Suprapubic skin (tissue), 4 donors: ENCODE results near the gene SPSB3. TPM values are rescaled to one million over a fixed set of nuclear protein-coding genes. Genes with fewer than 3 reads are reported as not detected.

Experiments
- DNase-seq, 2 donors: peaks; one replicate each; pipeline ENCODE4 v3.0.0-alpha.2; 2019; ENCODE audit warnings: low spot score in 2 of 2
- H3K27ac ChIP-seq: fragments of 200-600 bp; sonication (generic); one replicate; pipeline ENCODE4 v1.5.1; 2019
- H3K27me3 ChIP-seq: fragments of 200-600 bp; sonication (generic); one replicate; pipeline ENCODE4 v1.5.1; 2019
- H3K36me3 ChIP-seq: fragments of 200-600 bp; sonication (generic); one replicate; pipeline ENCODE4 v1.5.1; 2019
- H3K4me1 ChIP-seq: fragments of 200-600 bp; sonication (generic); one replicate; pipeline ENCODE4 v1.5.1; 2019
- H3K4me3 ChIP-seq: fragments of 200-600 bp; sonication (generic); one replicate; pipeline ENCODE4 v1.5.1; 2019; ENCODE audit warnings: mild to moderate bottlenecking
- H3K9me3 ChIP-seq: fragments of 200-600 bp; sonication (generic); one replicate; pipeline ENCODE4 v1.5.1; 2019
- EP300 ChIP-seq: sonication (generic); formaldehyde crosslinking; IDR thresholded peaks from one replicate; pipeline ENCODE4 v1.6.1; 2017; ENCODE audit warnings: antibody characterized with exemption
- POLR2A ChIP-seq, 2 donors: fragments of 450-650 bp; IDR thresholded peaks; one replicate each; pipeline ENCODE4 v1.6.1; 2017; ENCODE audit warnings: antibody characterized with exemption in 2 of 2, mild to moderate bottlenecking in 2 of 2, moderate library complexity in 2 of 2
- POLR2AphosphoS5 ChIP-seq, 3 donors: sonication (generic); formaldehyde crosslinking; IDR thresholded peaks; one replicate each; pipeline ENCODE4 v1.6.1; 2017; ENCODE audit warnings: antibody characterized with exemption in 3 of 3
- WGBS: methylation state at CpG from one replicate; pipeline ENCODE4 v1.1.5; 2018; 5-methylcytosine and 5-hydroxymethylcytosine counted together
- total RNA-seq, 4 donors: library from RNA; depleted of rRNA; stranded (reverse); fragments of >200 nt; gene quantifications; one replicate each; pipeline ENCODE4 v1.1.0, GENCODE V29; 2016
- TF ChIP-seq, protein P1 (sequence below), 2 donors: fragments of 200-600 bp in 1 of 2; fragments of 450-650 bp in 1 of 2; sonication (generic) in 1 of 2; IDR thresholded peaks; one replicate each; pipeline ENCODE4 v1.5.1; 2016 to 2019; ENCODE audit warnings: antibody characterized with exemption in 2 of 2, mild to moderate bottlenecking in 1 of 2, moderate library complexity in 1 of 2

SPSB3 gene
- total RNA-seq, 4 donors from 2014 or later = 124 to 205 (median 156) TPM

- no peaks in the 10 kb centered on the region for H3K27me3 ChIP-seq
- no peak for DNase-seq
- peaks cover 50% of the 10 kb centered on the region for H3K36me3 ChIP-seq
- no peak overlapping the region for H3K4me3 ChIP-seq
- 71% methylated on average over 9 of the region's 34 CpGs for WGBS
- no peak overlapping the region for H3K27ac ChIP-seq
- no peaks in the 10 kb centered on the region for H3K9me3 ChIP-seq
- TF ChIP-seq POLR2AphosphoS5 (IDR thresholded peaks at IDR 0.05) (no peak), POLR2A (IDR thresholded peaks at IDR 0.05) (no peak), EP300 (no peak)
- TF ChIP-seq, protein P1, sequence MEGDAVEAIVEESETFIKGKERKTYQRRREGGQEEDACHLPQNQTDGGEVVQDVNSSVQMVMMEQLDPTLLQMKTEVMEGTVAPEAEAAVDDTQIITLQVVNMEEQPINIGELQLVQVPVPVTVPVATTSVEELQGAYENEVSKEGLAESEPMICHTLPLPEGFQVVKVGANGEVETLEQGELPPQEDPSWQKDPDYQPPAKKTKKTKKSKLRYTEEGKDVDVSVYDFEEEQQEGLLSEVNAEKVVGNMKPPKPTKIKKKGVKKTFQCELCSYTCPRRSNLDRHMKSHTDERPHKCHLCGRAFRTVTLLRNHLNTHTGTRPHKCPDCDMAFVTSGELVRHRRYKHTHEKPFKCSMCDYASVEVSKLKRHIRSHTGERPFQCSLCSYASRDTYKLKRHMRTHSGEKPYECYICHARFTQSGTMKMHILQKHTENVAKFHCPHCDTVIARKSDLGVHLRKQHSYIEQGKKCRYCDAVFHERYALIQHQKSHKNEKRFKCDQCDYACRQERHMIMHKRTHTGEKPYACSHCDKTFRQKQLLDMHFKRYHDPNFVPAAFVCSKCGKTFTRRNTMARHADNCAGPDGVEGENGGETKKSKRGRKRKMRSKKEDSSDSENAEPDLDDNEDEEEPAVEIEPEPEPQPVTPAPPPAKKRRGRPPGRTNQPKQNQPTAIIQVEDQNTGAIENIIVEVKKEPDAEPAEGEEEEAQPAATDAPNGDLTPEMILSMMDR (IDR thresholded peaks at IDR 0.05) = no peak
- peaks cover 36% of the 10 kb centered on the region for H3K4me1 ChIP-seq
Measured at GRCh38 chr16:1778200-1779179, 3.9 kb downstream of the SPSB3 start.

DNA sequence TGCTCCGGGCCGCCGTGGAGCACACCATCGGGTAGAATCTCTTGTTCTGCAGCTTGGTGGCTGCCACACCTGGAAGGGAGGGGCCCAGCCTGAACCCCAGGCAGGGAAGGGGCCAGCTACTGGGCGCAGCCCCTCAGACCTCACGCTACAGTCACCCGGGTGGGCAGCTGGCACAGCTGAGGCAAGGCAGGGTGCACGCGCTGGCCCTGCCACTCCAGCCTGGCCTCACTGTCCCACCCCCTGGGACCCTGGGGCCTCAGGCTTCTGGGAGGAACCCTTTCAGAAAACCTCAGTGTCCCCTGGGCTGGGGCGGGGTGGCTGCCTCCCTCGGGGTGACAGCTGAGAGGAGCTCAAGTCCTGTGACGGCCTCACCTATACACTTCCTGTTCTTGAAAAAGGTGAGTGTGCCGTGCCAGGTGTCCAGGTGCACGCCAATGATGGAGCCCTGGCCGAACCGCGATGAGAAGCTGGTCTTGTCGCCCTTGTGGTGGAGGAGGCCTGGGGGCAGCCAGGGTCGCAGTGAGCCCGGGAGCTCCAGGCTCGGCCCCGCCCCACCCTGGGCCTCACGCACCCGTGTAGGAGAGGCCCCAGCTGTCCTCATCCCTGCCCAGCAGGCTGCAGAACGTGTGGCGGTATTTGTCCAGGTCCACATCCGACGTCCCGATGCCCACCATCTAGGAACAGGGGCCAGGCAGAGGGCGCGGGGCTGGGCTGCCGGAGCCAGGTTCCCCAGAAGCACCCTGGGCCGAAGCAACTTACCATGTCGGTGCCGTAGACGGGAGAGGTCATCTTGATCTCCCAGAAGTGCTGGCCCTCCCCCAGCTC is 4.8 kb downstream of the SPSB3 start:
- Histone ChIP-seq H3K9me3 (no peaks in the 10 kb centered on the region), H3K4me3 (no peak overlapping the region), H3K27ac (no peak overlapping the region), H3K27me3 (no peaks in the 10 kb centered on the region), H3K36me3 (peaks cover 50% of the 10 kb centered on the region), H3K4me1 (peaks cover 34% of the 10 kb centered on the region)
- TF ChIP-seq POLR2A (IDR thresholded peaks at IDR 0.05) = no peak
- no peak for TF ChIP-seq EP300
- TF ChIP-seq, protein P1 (IDR thresholded peaks at IDR 0.05) = no peak
- TF ChIP-seq POLR2AphosphoS5 (IDR thresholded peaks at IDR 0.05) = no peak
- no peak for DNase-seq
- WGBS = 81% methylated on average over 12 of the region's 36 CpGs

GRCh38 chr16:1776991-1777374 is 5.4 kb downstream of the SPSB3 start:
- no peak for DNase-seq
- Histone ChIP-seq H3K27me3 (no peaks in the 10 kb centered on the region), H3K27ac (no peak overlapping the region), H3K36me3 (peaks cover 50% of the 10 kb centered on the region), H3K4me1 (peaks cover 39% of the 10 kb centered on the region), H3K4me3 (no peak overlapping the region), H3K9me3 (no peaks in the 10 kb centered on the region)
- WGBS = 81% methylated on average over 16 of the region's 22 CpGs
- TF ChIP-seq, protein P1 (IDR thresholded peaks at IDR 0.05) = no peak

GRCh38 chr16:1776672-1776955 is 5.8 kb downstream of the SPSB3 start:
- Histone ChIP-seq H3K9me3 (no peaks in the 10 kb centered on the region), H3K27ac (no peak overlapping the region), H3K36me3 (peaks cover 50% of the 10 kb centered on the region), H3K4me3 (no peak overlapping the region), H3K27me3 (no peaks in the 10 kb centered on the region), H3K4me1 (peaks cover 40% of the 10 kb centered on the region)
- no peak for DNase-seq
- no peak for TF ChIP-seq EP300
- TF ChIP-seq, protein P1 (IDR thresholded peaks at IDR 0.05) = no peak
- no peak for TF ChIP-seq POLR2A (IDR thresholded peaks at IDR 0.05)
- TF ChIP-seq POLR2AphosphoS5 (IDR thresholded peaks at IDR 0.05) = no peak
- 83% methylated on average over 10 of the region's 13 CpGs for WGBS
